ENCODE measurements around the gene ESYT3. TPM values are rescaled to one million over a fixed set of nuclear protein-coding genes. Genes with fewer than 3 reads are reported as not detected.

ESYT3 gene
- total RNA-seq, 1 donor = 0.72 TPM

GRCh38 chr3:138443521-138444503 is 9.4 kb downstream of the ESYT3 start:
- TF ChIP-seq, protein P1, sequence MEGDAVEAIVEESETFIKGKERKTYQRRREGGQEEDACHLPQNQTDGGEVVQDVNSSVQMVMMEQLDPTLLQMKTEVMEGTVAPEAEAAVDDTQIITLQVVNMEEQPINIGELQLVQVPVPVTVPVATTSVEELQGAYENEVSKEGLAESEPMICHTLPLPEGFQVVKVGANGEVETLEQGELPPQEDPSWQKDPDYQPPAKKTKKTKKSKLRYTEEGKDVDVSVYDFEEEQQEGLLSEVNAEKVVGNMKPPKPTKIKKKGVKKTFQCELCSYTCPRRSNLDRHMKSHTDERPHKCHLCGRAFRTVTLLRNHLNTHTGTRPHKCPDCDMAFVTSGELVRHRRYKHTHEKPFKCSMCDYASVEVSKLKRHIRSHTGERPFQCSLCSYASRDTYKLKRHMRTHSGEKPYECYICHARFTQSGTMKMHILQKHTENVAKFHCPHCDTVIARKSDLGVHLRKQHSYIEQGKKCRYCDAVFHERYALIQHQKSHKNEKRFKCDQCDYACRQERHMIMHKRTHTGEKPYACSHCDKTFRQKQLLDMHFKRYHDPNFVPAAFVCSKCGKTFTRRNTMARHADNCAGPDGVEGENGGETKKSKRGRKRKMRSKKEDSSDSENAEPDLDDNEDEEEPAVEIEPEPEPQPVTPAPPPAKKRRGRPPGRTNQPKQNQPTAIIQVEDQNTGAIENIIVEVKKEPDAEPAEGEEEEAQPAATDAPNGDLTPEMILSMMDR (IDR thresholded peaks at IDR 0.05; ENCODE audit: extremely low read depth, low read depth, low read length) = no peak
- H3K36me3 ChIP-seq (ENCODE audit: insufficient read depth, low read length) = no peaks in the 10 kb centered on the region
- no peaks in the 10 kb centered on the region for H3K79me2 ChIP-seq (ENCODE audit: insufficient read depth, low read length)
- no peaks in the 10 kb centered on the region for H3K27me3 ChIP-seq (ENCODE audit: insufficient read depth, low read length)
- DNase-seq (ENCODE audit: insufficient read length, low spot score, missing footprints) = no peak
- H2AFZ ChIP-seq (ENCODE audit: low read length) = no peak overlapping the region
- no peak overlapping the region for H3K27ac ChIP-seq (ENCODE audit: low read depth, low read length)
- peaks cover 39% of the 10 kb centered on the region for H3K4me1 ChIP-seq (ENCODE audit: insufficient read depth, low read length)
- no peaks in the 10 kb centered on the region for H4K20me1 ChIP-seq (ENCODE audit: insufficient read depth, low read length)
- H3K4me2 ChIP-seq (ENCODE audit: insufficient read depth, low read length) = no peak overlapping the region
- no peaks in the 10 kb centered on the region for H3K9me3 ChIP-seq (ENCODE audit: low read depth, low read length)
- H3K4me3 ChIP-seq (ENCODE audit: insufficient read depth, low read length) = no peak overlapping the region

- H3K36me3 ChIP-seq (ENCODE audit: insufficient read depth, low read length) = no peaks in the 10 kb centered on the region
- DNase-seq (ENCODE audit: insufficient read length, low spot score, missing footprints) = peak; percentile 36
- H3K4me1 ChIP-seq (ENCODE audit: insufficient read depth, low read length) = peaks cover 25% of the 10 kb centered on the region
- H3K79me2 ChIP-seq (ENCODE audit: insufficient read depth, low read length) = no peaks in the 10 kb centered on the region
- no peak overlapping the region for H3K4me3 ChIP-seq (ENCODE audit: insufficient read depth, low read length)
- H3K9me3 ChIP-seq (ENCODE audit: low read depth, low read length) = no peaks in the 10 kb centered on the region
- no peak overlapping the region for H2AFZ ChIP-seq (ENCODE audit: low read length)
- H3K4me2 ChIP-seq (ENCODE audit: insufficient read depth, low read length) = no peak overlapping the region
- H3K27ac ChIP-seq (ENCODE audit: low read depth, low read length) = no peak overlapping the region
- no peaks in the 10 kb centered on the region for H4K20me1 ChIP-seq (ENCODE audit: insufficient read depth, low read length)
- H3K27me3 ChIP-seq (ENCODE audit: insufficient read depth, low read length) = no peaks in the 10 kb centered on the region
- TF ChIP-seq, protein P1 (IDR thresholded peaks at IDR 0.05; ENCODE audit: extremely low read depth, low read depth, low read length) = no peak
Observed at GRCh38 chr3:138445236-138445635, 10.8 kb downstream of the ESYT3 start.

DNA sequence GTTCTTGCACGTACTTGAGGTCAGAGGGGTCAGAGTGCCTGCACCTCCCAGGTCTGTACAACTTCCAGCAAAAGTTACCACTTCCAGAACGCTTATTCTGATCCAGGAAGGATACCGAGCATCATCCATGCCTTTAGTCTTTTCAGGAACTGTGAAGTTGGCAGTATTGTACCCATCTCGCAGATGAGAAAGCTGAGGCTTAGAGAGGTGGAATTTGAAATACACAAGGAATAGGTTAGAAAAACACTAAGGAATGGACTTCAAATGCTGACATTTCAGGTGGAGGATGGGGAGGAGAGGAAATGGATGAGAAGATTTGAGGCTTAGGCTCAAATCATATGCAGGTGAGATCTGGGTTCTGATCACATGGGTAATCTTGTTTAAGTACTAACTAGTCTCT is 11.2 kb downstream of the ESYT3 start:
- Histone ChIP-seq H3K36me3 (ENCODE audit: insufficient read depth, low read length) (no peaks in the 10 kb centered on the region), H3K4me2 (ENCODE audit: insufficient read depth, low read length) (no peak overlapping the region), H3K27me3 (ENCODE audit: insufficient read depth, low read length) (no peaks in the 10 kb centered on the region), H3K27ac (ENCODE audit: low read depth, low read length) (no peak overlapping the region), H2AFZ (ENCODE audit: low read length) (no peak overlapping the region), H3K9me3 (ENCODE audit: low read depth, low read length) (no peaks in the 10 kb centered on the region), H4K20me1 (ENCODE audit: insufficient read depth, low read length) (no peaks in the 10 kb centered on the region), H3K4me3 (ENCODE audit: insufficient read depth, low read length) (no peak overlapping the region), H3K4me1 (ENCODE audit: insufficient read depth, low read length) (peaks cover 21% of the 10 kb centered on the region), H3K79me2 (ENCODE audit: insufficient read depth, low read length) (no peaks in the 10 kb centered on the region)
- TF ChIP-seq, protein P1 (IDR thresholded peaks at IDR 0.05; ENCODE audit: extremely low read depth, low read depth, low read length) = no peak
- no peak for DNase-seq (ENCODE audit: insufficient read length, low spot score, missing footprints)

GRCh38 chr3:138448631-138449030 is 14.2 kb downstream of the ESYT3 start:
- peak; percentile 86 for DNase-seq (ENCODE audit: insufficient read length, low spot score, missing footprints)
- no peaks in the 10 kb centered on the region for H3K79me2 ChIP-seq (ENCODE audit: insufficient read depth, low read length)
- TF ChIP-seq, protein P1 (IDR thresholded peaks at IDR 0.05; ENCODE audit: extremely low read depth, low read depth, low read length) = no peak
- H3K4me3 ChIP-seq (ENCODE audit: insufficient read depth, low read length) = no peak overlapping the region
- no peaks in the 10 kb centered on the region for H3K4me1 ChIP-seq (ENCODE audit: insufficient read depth, low read length)
- no peaks in the 10 kb centered on the region for H3K36me3 ChIP-seq (ENCODE audit: insufficient read depth, low read length)
- no peaks in the 10 kb centered on the region for H3K27me3 ChIP-seq (ENCODE audit: insufficient read depth, low read length)
- no peak overlapping the region for H2AFZ ChIP-seq (ENCODE audit: low read length)
- H4K20me1 ChIP-seq (ENCODE audit: insufficient read depth, low read length) = no peaks in the 10 kb centered on the region
- H3K9me3 ChIP-seq (ENCODE audit: low read depth, low read length) = no peaks in the 10 kb centered on the region
- H3K4me2 ChIP-seq (ENCODE audit: insufficient read depth, low read length) = no peak overlapping the region
- no peak overlapping the region for H3K27ac ChIP-seq (ENCODE audit: low read depth, low read length)

All from osteoblast (primary cell).